Esophagus (tissue), 2 donors: ENCODE measurements around the gene PCDHGA12. TPM values are rescaled to one million over a fixed set of nuclear protein-coding genes. Genes with fewer than 3 reads are reported as not detected.

ENCODE experiments used
- H3K27ac ChIP-seq, 2 donors: one replicate each; pipeline ENCODE4 v1.5.1; 2013; ENCODE audit warnings: low read depth in 2 of 2, mild to moderate bottlenecking in 2 of 2, inconsistent platforms in 1 of 2, low read length in 1 of 2, moderate library complexity in 1 of 2
- H3K27me3 ChIP-seq, 2 donors: one replicate each; pipeline ENCODE4 v1.6.1; 2013; ENCODE audit warnings: low read length in 2 of 2, control low read depth in 1 of 2, mild to moderate bottlenecking in 1 of 2; ENCODE audit not compliant: insufficient read depth in 2 of 2, control insufficient read depth in 1 of 2
- H3K36me3 ChIP-seq, 2 donors: one replicate each; pipeline ENCODE4 v1.6.1; 2013; ENCODE audit warnings: low read length in 1 of 2; ENCODE audit not compliant: control insufficient read depth in 2 of 2, insufficient read depth in 2 of 2
- H3K4me1 ChIP-seq, 2 donors: one replicate each; pipeline ENCODE4 v1.6.1; 2013; ENCODE audit warnings: low read length in 1 of 2; ENCODE audit not compliant: control insufficient read depth in 2 of 2, insufficient read depth in 2 of 2
- H3K4me3 ChIP-seq, 2 donors: one replicate each; pipeline ENCODE4 v1.5.1; 2013; ENCODE audit warnings: low read length in 2 of 2, mild to moderate bottlenecking in 2 of 2, low read depth in 1 of 2, moderate library complexity in 1 of 2
- H3K9me3 ChIP-seq, 2 donors: one replicate each; pipeline ENCODE4 v1.6.1; 2013; ENCODE audit warnings: mild to moderate bottlenecking in 2 of 2, low read depth in 1 of 2, low read length in 1 of 2, moderate library complexity in 1 of 2; ENCODE audit not compliant: control insufficient read depth in 2 of 2, insufficient read depth in 1 of 2
- WGBS, 2 donors: extraction: QIAGEN DNeasy Blood & Tissue Kit; methylation state at CpG; one replicate each; pipeline ENCODE4 v1.1.7; 2013; 5-methylcytosine and 5-hydroxymethylcytosine counted together
- polyA plus RNA-seq, 2 donors: library from polyadenylated mRNA; stranded (reverse); fragments of 200-250 nt; gene quantifications; one replicate each; pipeline ENCODE4 v1.2.3, GENCODE V29; 2013
- donor health status: healthy with polysubstance abuse.
- donor health status: Bipolar disorder and iron deficiency.

The PCDHGA12 gene
- polyA plus RNA-seq, 2 donors = 0.34 to 0.65 TPM

GRCh38 chr5:141437221-141437620 is 6.9 kb downstream of the PCDHGA12 start:
- 83 to 89% methylated on average over 2 of the region's 2 CpGs for WGBS, 2 donors
- Histone ChIP-seq H3K4me1 (no peaks in the 10 kb centered on the region), H3K27me3 (no peaks in the 10 kb centered on the region), H3K4me3 (no peak overlapping the region), H3K27ac (no peak overlapping the region), H3K9me3 (peaks cover 13 to 23% of the 10 kb centered on the region in 2 donors), H3K36me3 (no peaks in the 10 kb centered on the region)

GRCh38 chr5:141439411-141440141 is 9.3 kb downstream of the PCDHGA12 start:
- H3K9me3 ChIP-seq = peaks cover 10 to 16% of the 10 kb centered on the region in 2 donors
- no peaks in the 10 kb centered on the region for H3K27me3 ChIP-seq
- H3K4me3 ChIP-seq = no peak overlapping the region
- WGBS, 2 donors = 65 to 69% methylated on average over 10 of the region's 10 CpGs
- no peaks in the 10 kb centered on the region for H3K36me3 ChIP-seq
- H3K4me1 ChIP-seq = no peaks in the 10 kb centered on the region
- no peak overlapping the region for H3K27ac ChIP-seq

GRCh38 chr5:141440341-141440740 is 10.0 kb downstream of the PCDHGA12 start:
- Histone ChIP-seq H3K27ac (no peak overlapping the region), H3K9me3 (peaks cover 10 to 16% of the 10 kb centered on the region in 2 donors), H3K4me1 (no peaks in the 10 kb centered on the region), H3K27me3 (no peaks in the 10 kb centered on the region), H3K4me3 (no peak overlapping the region), H3K36me3 (no peaks in the 10 kb centered on the region)
- WGBS, 2 donors = 93 to 94% methylated on average over 9 of the region's 9 CpGs

GRCh38 chr5:141441571-141442170 is 11.4 kb downstream of the PCDHGA12 start:
- Histone ChIP-seq H3K9me3 (peaks cover 10 to 16% of the 10 kb centered on the region in 2 donors), H3K27me3 (no peaks in the 10 kb centered on the region), H3K4me1 (no peaks in the 10 kb centered on the region), H3K36me3 (no peaks in the 10 kb centered on the region), H3K4me3 (no peak overlapping the region), H3K27ac (no peak overlapping the region)
- 50 to 54% methylated on average over 50 of the region's 50 CpGs for WGBS, 2 donors

GRCh38 chr5:141465351-141465750 is 35.0 kb downstream of the PCDHGA12 start:
- H3K36me3 ChIP-seq = no peaks in the 10 kb centered on the region
- 96 to 99% methylated on average over 3 of the region's 3 CpGs for WGBS, 2 donors
- no peaks in the 10 kb centered on the region for H3K27me3 ChIP-seq
- H3K4me3 ChIP-seq = no peak overlapping the region
- no peaks in the 10 kb centered on the region for H3K9me3 ChIP-seq
- H3K27ac ChIP-seq = no peak overlapping the region
- no peaks in the 10 kb centered on the region for H3K4me1 ChIP-seq

- no peaks in the 10 kb centered on the region for H3K36me3 ChIP-seq
- whole genome bisulfite sequencing, 2 donors = 1% methylated on average over 28 of the region's 28 CpGs
- H3K4me3 ChIP-seq = peak within 1 kb of the TSS; percentile 62 to 82
- no peaks in the 10 kb centered on the region for H3K27me3 ChIP-seq
- peak within 1 kb of the TSS; percentile 85 to 92 for H3K27ac ChIP-seq
- peaks cover 11 to 14% of the 10 kb centered on the region in 2 donors for H3K4me1 ChIP-seq
- H3K9me3 ChIP-seq = peaks cover 0 to 3% of the 10 kb centered on the region in 2 donors
These were observed 45.4 kb downstream of the PCDHGA12 start, which contains the start of gene PCDHGC3 for GRCh38 chr5:141475625-141476131. Gene PCDHGC3, plus strand, starts transcription at chr5:141475966. Its CDS starts 151 bp downstream, at chr5:141476117.

GRCh38 chr5:141476132-141476911 is 46.0 kb downstream of the PCDHGA12 start:
- WGBS, 2 donors = 1 to 2% methylated on average over 58 of the region's 58 CpGs

GRCh38 chr5:141477044-141477575 is 46.8 kb downstream of the PCDHGA12 start:
- Histone ChIP-seq H3K27me3 (no peaks in the 10 kb centered on the region), H3K36me3 (no peaks in the 10 kb centered on the region), H3K4me1 (peaks cover 11 to 14% of the 10 kb centered on the region in 2 donors), H3K9me3 (peaks cover 0 to 3% of the 10 kb centered on the region in 2 donors), H3K27ac (peak overlapping the region; percentile 85 to 92), H3K4me3 (peak overlapping the region; percentile 62 to 82)
- WGBS, 2 donors = 42 to 43% methylated on average over 24 of the region's 24 CpGs

More at GRCh38 chr5:141476132-141476911, 46.0 kb downstream of the PCDHGA12 start:
- Histone ChIP-seq H3K4me3 (peak overlapping the region; percentile 62 to 82), H3K4me1 (peaks cover 11 to 14% of the 10 kb centered on the region in 2 donors), H3K27me3 (no peaks in the 10 kb centered on the region), H3K9me3 (peaks cover 0 to 3% of the 10 kb centered on the region in 2 donors), H3K36me3 (no peaks in the 10 kb centered on the region), H3K27ac (peak overlapping the region; percentile 85 to 92)

- H3K27ac ChIP-seq = no peak overlapping the region
- 50 to 53% methylated on average over 13 of the region's 13 CpGs for WGBS, 2 donors
- H3K27me3 ChIP-seq = no peaks in the 10 kb centered on the region
- H3K4me3 ChIP-seq = peak overlapping the region in 1 of 2 donors; percentile 82
- no peaks in the 10 kb centered on the region for H3K36me3 ChIP-seq
- peaks cover 13 to 14% of the 10 kb centered on the region in 2 donors for H3K4me1 ChIP-seq
- H3K9me3 ChIP-seq = peaks cover 0 to 3% of the 10 kb centered on the region in 2 donors
These were observed 47.5 kb downstream of the PCDHGA12 start for GRCh38 chr5:141477815-141478214.
